Measurements from ENCODE around the gene OR10V1. TPM values are rescaled to one million over a fixed set of nuclear protein-coding genes. Genes with fewer than 3 reads are reported as not detected.

OR10V1 gene
- total and polyA plus RNA-seq, 9 of the 15 experiments (the other 6 are each of a cell fraction or from before 2014, with no cell fraction given): not detected

- TF ChIP-seq HDAC3 (IDR thresholded peaks at IDR 0.05; ENCODE audit: borderline replicate concordance, partially characterized antibody): peak; percentile 93
- TF ChIP-seq HINFP (tag; conservative IDR thresholded peaks at IDR 0.05; ENCODE audit: low read depth): 0 out of 2 replicates have a peak, but pooled peaks have one; percentile 1
- TF ChIP-seq HES1 (IDR thresholded peaks at IDR 0.05; ENCODE audit: low read depth): peak; percentile 91
- TF ChIP-seq FOXA3 (CRISPR knock-in tag; conservative IDR thresholded peaks at IDR 0.05 in 1 of 2, IDR thresholded peaks at IDR 0.05 in 1 of 2): peak in 1 of 2 experiments; percentile 34; a peak in 1 of 4 replicates
- TF ChIP-seq TAF1 (IDR thresholded peaks at IDR 0.05; ENCODE audit: control insufficient read depth, extremely low read depth, insufficient read depth, low read length, severe bottlenecking): peak; percentile 16
- TF ChIP-seq KLF16 (IDR thresholded peaks at IDR 0.05): peak; percentile 98
- peak; percentile 70; the same call in 1 of the 2 replicates for TF ChIP-seq BACH1 (tag; IDR thresholded peaks at IDR 0.05)
- TF ChIP-seq ILF3 (IDR thresholded peaks at IDR 0.05; ENCODE audit: borderline replicate concordance): 0 out of 2 replicates have a peak, but pooled peaks have one; percentile 72
- peak; percentile 95 for TF ChIP-seq NFIC (IDR thresholded peaks at IDR 0.05)
- peak; percentile 86; the same call in 1 of the 2 replicates for TF ChIP-seq ZNF609 (CRISPR knock-in tag; IDR thresholded peaks at IDR 0.05; ENCODE audit: borderline replicate concordance)
- TF ChIP-seq HNRNPL (IDR thresholded peaks at IDR 0.05; ENCODE audit: low read depth, low read length): no peak
- TF ChIP-seq ZNF184 (CRISPR knock-in tag; IDR thresholded peaks at IDR 0.05): no peak
- no peak for TF ChIP-seq EWSR1 (IDR thresholded peaks at IDR 0.05; ENCODE audit: borderline replicate concordance, low read depth, partially characterized antibody)
- TF ChIP-seq TRIM24 (IDR thresholded peaks at IDR 0.05): peak; percentile 98 to 99
- no peak for TF ChIP-seq E2F4 (CRISPR knock-in tag; IDR thresholded peaks at IDR 0.05; ENCODE audit: low read depth)
- peak; percentile 96 for TF ChIP-seq STAT5A (IDR thresholded peaks at IDR 0.05; ENCODE audit: borderline replicate concordance, low read length)
- TF ChIP-seq ATF7 (IDR thresholded peaks at IDR 0.05): peak; percentile 64
Measured at GRCh38 chr11:59706518-59707285, 6.9 kb downstream of the OR10V1 start (continued).
